Measurements from ENCODE around the gene CLOCK. TPM values are rescaled to one million over a fixed set of nuclear protein-coding genes. Genes with fewer than 3 reads are reported as not detected.

Gene CLOCK
- total and polyA plus RNA-seq, 2 of the 13 experiments (the other 11 are each of a cell fraction or from before 2014, with no cell fraction given) = 8.8 to 13.5 TPM

DNA sequence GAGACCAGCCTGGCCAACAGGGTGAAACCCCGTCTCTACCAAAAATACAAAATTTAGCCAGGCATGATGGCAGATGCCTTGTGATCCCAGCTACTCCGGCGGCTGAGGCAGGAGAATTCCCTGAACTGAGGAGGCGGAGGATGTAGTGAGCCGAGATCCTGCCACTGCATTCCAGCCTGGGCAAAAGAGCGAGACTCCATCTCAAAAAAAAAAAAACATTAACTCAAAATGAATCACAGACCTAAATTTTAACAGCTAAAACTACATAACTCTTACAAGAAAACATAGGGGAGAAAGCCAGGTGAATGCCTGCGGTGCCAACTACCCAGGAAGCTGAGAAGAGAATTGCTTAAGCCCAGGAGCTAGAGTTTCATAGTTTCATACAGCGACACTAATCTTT, 96.1 kb downstream of the CLOCK start:
- FAIRE-seq (no peak), ATAC-seq (no peak), DNase-seq (ENCODE audit: low spot score) (no peak)
- 89% methylated on average over 8 of the region's 8 CpGs for WGBS (ENCODE audit: low lambda C conversion rate)
- no peak overlapping the region for H3K9ac ChIP-seq (ENCODE audit: insufficient read depth, low read depth, low read length)
- in situ Hi-C loops (cut with HindIII; ENCODE audit: extremely low pct_ligation_motif_present, low pct_unique_long_range_greater_than_20kb) (loop anchor here (25.0 kb wide), 1 partner anchor 287 kb away; no protein-coding TSS in a partner anchor), intact Hi-C loops (cut with micrococcal nuclease; ENCODE audit: unreplicated experiment) (no loop called here)
- H2AFZ ChIP-seq (ENCODE audit: low read length) = no peak overlapping the region
- no peaks in the 10 kb centered on the region for H3K27me3 ChIP-seq (ENCODE audit: control insufficient read depth in 1 of 2, insufficient read depth in 2 of 2, low read length in 2 of 2)
- ChIA-PET POLR2A (no interaction called here), CTCF (ENCODE audit: low intra/inter-chr PET ratio, low total read pairs) (no interaction called here)
- no peak overlapping the region for H3K27ac ChIP-seq (ENCODE audit: extremely low read length, insufficient read depth, low read length)
- peaks cover 5 to 41% of the 10 kb centered on the region in 2 experiments for H3K36me3 ChIP-seq (replicated peaks in 1 of 2; ENCODE audit: control insufficient read depth in 1 of 2, insufficient read depth in 2 of 2, low read length in 2 of 2)
- H3K4me1 ChIP-seq (ENCODE audit: insufficient read depth, low read length) = no peaks in the 10 kb centered on the region
- no TSS peak for BruUV-seq (replicated peaks)
- no peak overlapping the region for H3K4me2 ChIP-seq (ENCODE audit: low read depth, low read length)
- no peaks in the 10 kb centered on the region for H3K9me3 ChIP-seq (ENCODE audit: low read length)
- H3K4me3 ChIP-seq (replicated peaks in 1 of 3; ENCODE audit: insufficient read depth in 1 of 3, low read depth in 2 of 3, low read length in 3 of 3) = no peak overlapping the region
- no peaks in the 10 kb centered on the region for H4K20me1 ChIP-seq (ENCODE audit: insufficient read depth, low read length)
- no peak for TF ChIP-seq ZNF660 (CRISPR knock-in tag; IDR thresholded peaks at IDR 0.05; ENCODE audit: borderline replicate concordance, low read depth)
- no peak for TF ChIP-seq ZNF354B (CRISPR knock-in tag; IDR thresholded peaks at IDR 0.05)
- no peak for TF ChIP-seq SIN3A (IDR thresholded peaks at IDR 0.05; ENCODE audit: borderline replicate concordance, low read depth, low read length)
- TF ChIP-seq CHCHD3 (CRISPR knock-in tag; IDR thresholded peaks at IDR 0.05) = no peak
- TF ChIP-seq FLYWCH1 (CRISPR knock-in tag; IDR thresholded peaks at IDR 0.05) = no peak
- TF ChIP-seq POGZ (CRISPR knock-in tag; IDR thresholded peaks at IDR 0.05) = no peak
- TF ChIP-seq HIVEP1 (CRISPR knock-in tag; IDR thresholded peaks at IDR 0.05) = no peak
- no peak for TF ChIP-seq SRSF4 (IDR thresholded peaks at IDR 0.05; ENCODE audit: low read depth, low read length, poor library complexity, severe bottlenecking)
- no peak for TF ChIP-seq ZNF567 (CRISPR knock-in tag; IDR thresholded peaks at IDR 0.05; ENCODE audit: borderline replicate concordance)
- no peak for TF ChIP-seq ZNF607 (CRISPR knock-in tag; IDR thresholded peaks at IDR 0.05; ENCODE audit: borderline replicate concordance)
- TF ChIP-seq ISL2 (CRISPR knock-in tag; IDR thresholded peaks at IDR 0.05) = no peak
- TF ChIP-seq RAD51 (IDR thresholded peaks at IDR 0.05; ENCODE audit: borderline replicate concordance) = no peak
- no peak for TF ChIP-seq FOXK1 (CRISPR knock-in tag; IDR thresholded peaks at IDR 0.05; ENCODE audit: borderline replicate concordance, low read depth)
- TF ChIP-seq GTF2F1 (IDR thresholded peaks at IDR 0.05; ENCODE audit: low read length) = no peak
- TF ChIP-seq ZNF550 (CRISPR knock-in tag; IDR thresholded peaks at IDR 0.05; ENCODE audit: borderline replicate concordance) = no peak
- TF ChIP-seq PAX8 (CRISPR knock-in tag; IDR thresholded peaks at IDR 0.05; ENCODE audit: borderline replicate concordance) = no peak
- TF ChIP-seq ZMAT3 (CRISPR knock-in tag; conservative IDR thresholded peaks at IDR 0.05) = no peak
- no peak for TF ChIP-seq ZNF256 (CRISPR knock-in tag; conservative IDR thresholded peaks at IDR 0.05)
- H3K79me2 ChIP-seq (ENCODE audit: insufficient read depth, low read length) = no peaks in the 10 kb centered on the region
